Measurements from ENCODE around the gene BEST4. TPM values are rescaled to one million over a fixed set of nuclear protein-coding genes. Genes with fewer than 3 reads are reported as not detected.
A peak's percentile ranks its signal among the peaks of the same experiment; 100 is the strongest.
"Not testable (repeated sequence)": the region's sequence is repeated elsewhere in the genome, so short reads cannot be mapped to it uniquely, and the experiment has no call there.

BEST4 gene
- total RNA-seq, result 0.41 TPM

DNA sequence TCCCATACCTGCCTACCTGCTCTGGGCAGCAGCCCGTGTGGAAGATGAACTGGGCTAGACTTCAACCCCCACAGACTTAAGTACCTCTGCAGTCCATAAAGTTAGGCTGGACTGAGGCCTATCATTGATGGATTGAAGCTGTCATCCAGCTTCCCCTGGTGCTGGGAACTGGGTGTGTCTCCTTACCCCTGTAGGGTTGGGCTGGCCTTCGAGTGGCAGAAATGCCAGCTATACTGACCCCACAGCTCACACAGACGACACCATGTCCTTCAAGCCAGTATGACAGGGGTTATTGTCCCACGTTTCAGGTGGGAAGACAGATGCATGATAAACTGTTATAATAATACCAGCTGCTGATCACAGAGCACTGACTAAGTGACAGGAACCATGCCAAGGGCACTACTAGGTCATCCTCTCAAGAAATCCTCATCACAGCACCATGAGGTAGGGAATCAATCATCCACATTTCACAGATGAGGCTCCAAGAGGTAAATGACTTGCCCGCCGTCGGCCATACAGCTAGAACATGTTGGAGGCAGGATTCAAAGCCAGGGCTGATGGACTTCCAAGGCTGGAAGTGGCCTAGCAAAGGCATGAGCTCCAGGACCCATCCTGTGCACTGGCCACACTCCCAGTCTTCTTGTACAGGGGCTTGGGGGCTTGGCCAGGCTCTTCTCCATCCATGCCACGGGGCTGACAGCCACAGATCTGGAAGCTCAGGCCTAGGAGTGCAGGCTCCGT, at the start of gene BEST4:
Gene BEST4 (minus strand): TSS at position 51 of the 741 bp plus-strand sequence. CDS start 465 bp downstream, outside the sequence.
- FAIRE-seq (no peak), DNase-seq (ENCODE audit: low spot score in 2 of 2) (no peak)

DNA sequence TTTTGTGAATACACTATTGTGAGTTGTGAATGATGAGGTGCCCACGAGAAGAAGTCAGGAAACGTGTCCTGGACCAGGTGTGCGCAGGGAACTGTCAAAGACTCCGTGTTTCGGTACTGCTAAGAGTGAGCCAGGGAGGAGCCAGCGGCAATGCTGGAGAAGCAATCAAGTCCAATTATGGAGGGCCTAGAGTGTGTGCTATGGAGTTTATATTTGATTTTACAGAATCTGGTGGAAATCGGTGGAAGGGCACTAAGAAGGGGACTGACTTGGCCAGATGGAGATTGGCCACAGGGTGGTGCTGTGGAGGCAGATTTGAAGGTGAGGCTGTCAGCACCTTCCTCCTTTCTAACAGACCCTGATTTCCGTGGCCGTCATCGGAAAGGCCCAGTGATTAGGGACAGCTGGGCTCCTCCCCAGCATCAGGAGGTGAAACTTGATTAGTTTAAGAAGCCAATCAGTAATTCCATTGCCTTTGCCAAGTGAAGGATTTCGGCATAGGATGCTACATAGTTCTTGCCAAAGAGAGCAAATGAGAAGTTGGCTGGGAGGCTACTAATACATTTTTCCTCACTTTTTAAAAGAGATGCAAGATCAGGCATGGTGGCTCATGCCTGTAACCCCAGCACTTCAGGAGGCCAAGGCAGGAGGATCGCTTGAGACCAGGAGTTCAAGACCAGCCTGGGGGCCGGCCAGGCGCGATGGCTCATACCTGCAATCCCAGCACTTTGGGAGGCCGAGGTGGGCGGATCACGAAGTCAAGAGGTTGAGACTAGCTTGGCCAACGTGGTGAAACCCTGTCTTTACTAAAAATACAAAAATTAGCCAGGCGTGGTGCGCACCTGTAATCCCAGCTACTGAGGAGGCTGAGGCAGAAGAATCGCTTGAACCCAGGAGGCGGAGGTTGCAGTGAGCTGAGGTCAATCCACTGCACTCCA, 48.0 kb upstream of the BEST4 start:
- FAIRE-seq, result no peak
- DNase-seq (ENCODE audit: low spot score in 2 of 2), result peak; percentile 60 to 76

DNA sequence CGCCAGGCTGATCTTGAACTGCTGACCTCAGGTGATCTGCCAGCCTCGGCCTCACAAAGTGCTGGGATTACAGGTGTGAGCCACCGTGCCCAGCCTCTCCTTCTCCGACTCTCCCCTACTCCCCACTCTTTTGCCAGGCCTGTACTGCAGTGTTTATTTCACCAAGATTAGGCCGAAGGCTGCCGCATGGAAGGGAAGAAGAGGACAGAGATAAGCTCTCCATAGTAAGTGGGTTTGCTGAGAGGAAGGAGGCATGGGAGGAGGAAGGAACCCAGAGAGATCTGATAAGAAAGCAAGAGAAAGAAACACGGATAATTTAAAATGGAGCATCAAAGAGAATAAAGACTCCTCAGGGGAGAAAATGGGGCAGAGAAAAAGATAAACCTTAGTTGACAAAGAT, 46.4 kb upstream of the BEST4 start:
- DNase-seq (ENCODE audit: low spot score in 2 of 2) (no peak), FAIRE-seq (no peak)

DNA sequence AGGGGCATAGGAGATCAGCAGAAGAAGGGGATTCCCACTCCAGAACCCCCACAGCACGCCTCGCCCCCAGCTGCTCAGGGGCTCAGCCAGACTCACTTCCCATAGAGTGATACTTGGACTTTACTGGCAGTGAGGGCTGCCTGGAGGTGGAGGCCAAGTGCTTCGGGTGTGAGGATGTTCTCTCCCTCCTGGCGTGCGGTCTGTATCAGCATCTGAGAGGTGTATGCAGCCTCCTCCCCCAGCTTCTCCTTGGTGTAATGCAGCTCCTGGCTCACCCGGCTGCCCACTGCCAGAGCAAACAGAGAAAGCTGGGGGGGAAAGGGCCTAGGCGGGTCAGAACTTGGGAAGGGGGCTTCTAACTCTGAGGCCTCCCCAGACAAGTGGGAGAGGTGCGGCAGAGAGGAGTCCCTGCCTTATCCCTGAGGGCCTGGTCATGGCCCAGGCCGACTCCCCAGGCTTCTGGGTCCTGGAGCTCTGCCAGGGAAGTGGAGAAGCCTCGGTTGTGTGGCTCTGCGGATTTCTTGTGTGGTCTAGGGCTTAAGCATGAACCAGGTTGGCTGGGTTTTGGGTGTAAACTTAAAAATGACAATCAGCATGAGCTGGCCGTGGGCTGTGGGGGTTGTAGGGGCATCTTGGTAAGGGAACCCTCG, 44.2 kb upstream of the BEST4 start:
- FAIRE-seq, result no peak

GRCh38 chr1:44831516-44831915, 43.5 kb upstream of the BEST4 start:
- DNase-seq (ENCODE audit: low spot score in 2 of 2), result no peak
- FAIRE-seq, result no peak

More for the DNA sequence above, 44.2 kb upstream of the BEST4 start:
- no peak for DNase-seq (ENCODE audit: low spot score in 2 of 2)

- FAIRE-seq, result no peak
- no peak for DNase-seq (ENCODE audit: low spot score in 2 of 2)
These were observed 42.9 kb upstream of the BEST4 start for GRCh38 chr1:44830900-44831304.

GRCh38 chr1:44829506-44830384, 41.8 kb upstream of the BEST4 start:
- DNase-seq (ENCODE audit: low spot score in 2 of 2) (no peak), FAIRE-seq (no peak)

GRCh38 chr1:44828841-44829440, 41.0 kb upstream of the BEST4 start:
- no peak for FAIRE-seq

DNA sequence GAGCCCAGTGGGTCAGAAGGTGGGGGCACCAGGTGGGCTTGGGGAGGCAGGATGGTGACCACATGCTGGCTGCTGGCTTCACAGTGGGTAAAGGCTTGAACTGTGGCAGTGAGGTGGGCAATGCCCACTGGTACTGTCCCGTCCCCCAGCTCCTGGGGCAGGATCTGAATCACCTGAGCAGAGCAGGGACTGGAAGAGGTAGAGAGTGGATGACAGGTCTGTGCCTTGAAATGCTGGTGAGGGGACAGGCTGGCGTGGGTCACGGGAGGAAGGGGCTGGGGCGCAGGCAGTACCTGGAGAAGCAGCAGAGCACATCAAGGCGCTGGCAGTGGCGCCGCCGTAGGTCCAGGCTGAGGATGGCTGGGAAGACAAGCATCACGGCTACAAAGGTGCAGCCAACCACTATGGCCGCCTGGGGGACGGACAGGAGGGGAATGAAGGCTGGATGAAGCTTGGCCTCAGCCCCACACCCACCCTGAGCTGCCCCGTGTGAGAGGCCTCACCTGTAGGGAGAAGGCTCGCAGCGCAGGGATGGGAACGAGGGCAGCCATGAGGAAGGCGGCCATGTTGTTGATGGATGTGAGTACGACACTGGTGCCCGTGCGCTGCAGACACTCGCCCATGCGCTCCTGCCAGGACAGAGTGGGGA, 40.2 kb upstream of the BEST4 start:
- no peak for FAIRE-seq
- peak in 1 of 2 donors; percentile 7 for DNase-seq (ENCODE audit: low spot score in 2 of 2)

More at GRCh38 chr1:44828841-44829440, 41.0 kb upstream of the BEST4 start:
- no peak for DNase-seq (ENCODE audit: low spot score in 2 of 2)

GRCh38 chr1:44827197-44828002, 39.4 kb upstream of the BEST4 start:
- no peak for FAIRE-seq
- DNase-seq (ENCODE audit: low spot score in 2 of 2), result no peak

DNA sequence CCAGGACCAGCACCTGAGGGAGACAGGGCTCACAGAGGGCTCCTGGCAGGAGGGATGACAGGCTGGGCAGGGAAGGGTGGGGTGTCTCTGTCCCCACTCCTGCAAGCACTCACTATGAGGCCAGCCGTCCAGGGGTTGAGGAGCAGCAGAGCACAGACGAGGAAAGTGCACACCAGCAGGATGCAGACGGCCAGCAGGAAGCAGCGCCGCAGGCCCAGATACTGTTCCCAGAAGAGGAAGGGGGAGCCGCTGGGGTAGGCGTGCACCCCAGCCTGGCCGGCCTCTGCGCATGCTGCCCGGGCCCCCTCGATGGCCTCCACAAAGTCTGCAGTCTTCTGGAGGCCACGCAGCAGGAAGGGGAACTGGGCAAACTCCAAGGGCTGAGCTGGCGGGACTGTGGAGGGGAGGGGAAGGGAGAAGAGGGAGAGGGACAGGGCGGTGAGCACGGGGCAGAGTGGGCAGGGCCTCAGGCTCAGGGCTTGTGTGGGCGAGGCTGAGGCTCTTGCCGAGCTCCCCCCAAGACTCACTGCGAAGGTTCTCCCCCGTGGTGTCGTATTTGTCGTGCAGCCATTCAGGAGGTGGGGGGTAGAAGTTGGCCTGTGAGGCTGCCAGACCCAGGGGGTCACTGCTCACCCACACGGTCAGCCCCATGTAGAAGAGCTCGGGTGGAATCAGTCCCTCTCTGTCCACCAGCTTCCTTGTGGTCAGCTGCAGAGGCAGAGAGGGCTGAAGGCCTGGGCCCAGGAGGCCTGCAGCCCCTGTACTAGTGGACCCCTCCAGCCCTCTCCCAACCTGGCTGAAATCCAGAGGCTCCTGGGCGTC, 38.6 kb upstream of the BEST4 start:
- DNase-seq (ENCODE audit: low spot score in 2 of 2) (no peak), FAIRE-seq (no peak)

GRCh38 chr1:44824392-44824791, 36.4 kb upstream of the BEST4 start:
- FAIRE-seq; DNase-seq (ENCODE audit: low spot score in 2 of 2): not testable (repeated sequence)

DNA sequence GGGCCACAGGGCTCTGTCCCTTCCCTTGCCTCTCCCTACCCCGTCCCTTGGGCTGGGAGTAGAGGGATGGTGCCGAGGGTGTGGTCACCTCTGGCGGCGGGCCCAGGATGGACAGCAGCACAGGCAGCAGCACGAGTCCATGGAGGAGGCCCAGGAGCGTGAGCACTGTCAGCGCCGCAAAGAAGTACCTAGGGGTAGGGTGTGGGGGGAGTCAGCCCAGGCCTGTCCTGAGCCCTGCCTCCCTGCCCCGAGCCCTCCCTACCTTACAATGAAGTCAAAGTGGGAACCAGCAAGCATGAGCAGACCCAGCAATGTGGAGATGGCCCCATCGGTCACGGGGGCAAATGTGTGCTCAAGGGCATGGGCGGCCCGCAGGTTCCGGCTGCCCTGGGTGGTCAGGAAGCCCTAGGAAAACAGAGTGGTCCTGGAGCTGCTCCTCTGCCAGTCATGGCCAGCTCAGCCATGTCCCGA, 35.0 kb upstream of the BEST4 start:
- FAIRE-seq, result no peak

GRCh38 chr1:44822131-44822701, 34.2 kb upstream of the BEST4 start:
- DNase-seq (ENCODE audit: low spot score in 2 of 2) (no peak), FAIRE-seq (no peak)

More for the DNA sequence above, 35.0 kb upstream of the BEST4 start:
- DNase-seq (ENCODE audit: low spot score in 2 of 2), result no peak

GRCh38 chr1:44821240-44821715, 33.3 kb upstream of the BEST4 start:
- DNase-seq (ENCODE audit: low spot score in 2 of 2) (no peak), FAIRE-seq (no peak)
